CD4-positive, alpha-beta T cell treated with Interleukin-4 for 4 hours (primary cell): ENCODE data around the gene SLC10A7.
"Not testable (repeated sequence)": the region's sequence is repeated elsewhere in the genome, so short reads cannot be mapped to it uniquely, and the experiment has no call there.

Source experiments
- DNase-seq: peaks from one replicate; pipeline ENCODE4 v3.0.0-alpha.2; 2020

The SLC10A7 gene

DNA sequence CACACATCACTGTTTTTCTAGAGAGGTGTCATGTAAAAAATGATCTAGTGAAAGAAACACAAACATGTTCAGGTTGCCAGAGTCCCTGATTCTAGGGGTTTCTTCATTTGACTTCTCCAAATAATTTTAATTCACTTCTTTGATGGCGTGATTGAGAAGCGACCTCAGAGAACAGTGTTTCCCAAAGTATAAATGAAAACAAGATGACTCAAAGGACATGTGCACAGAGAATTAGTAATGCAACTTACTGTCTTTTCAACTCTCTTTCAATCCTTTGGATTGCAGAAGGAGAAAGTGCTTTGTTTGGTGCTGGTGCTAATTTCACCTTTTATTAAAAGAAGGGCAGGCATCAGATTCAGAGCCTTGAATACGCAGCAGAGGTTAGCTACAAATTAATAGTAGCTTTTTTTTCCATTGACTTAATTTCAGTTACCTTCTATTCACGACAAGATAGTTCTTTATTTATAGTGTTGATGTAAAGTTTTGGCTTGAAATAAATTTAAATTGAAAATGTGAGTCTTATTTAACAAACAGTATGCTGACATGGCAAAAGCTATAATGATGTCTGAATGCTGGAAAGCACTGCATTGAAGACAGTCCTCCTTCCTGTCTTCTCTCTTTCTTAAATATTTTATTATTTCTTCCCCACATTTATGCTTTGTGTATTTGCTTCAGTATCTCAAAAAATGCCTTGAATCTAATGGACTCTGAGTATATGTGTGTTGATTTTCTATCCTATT is 85.1 kb downstream of the SLC10A7 start:
- DNase-seq, result no peak

GRCh38 chr4:146435962-146436361 is 85.8 kb downstream of the SLC10A7 start:
- DNase-seq, result no peak

DNA sequence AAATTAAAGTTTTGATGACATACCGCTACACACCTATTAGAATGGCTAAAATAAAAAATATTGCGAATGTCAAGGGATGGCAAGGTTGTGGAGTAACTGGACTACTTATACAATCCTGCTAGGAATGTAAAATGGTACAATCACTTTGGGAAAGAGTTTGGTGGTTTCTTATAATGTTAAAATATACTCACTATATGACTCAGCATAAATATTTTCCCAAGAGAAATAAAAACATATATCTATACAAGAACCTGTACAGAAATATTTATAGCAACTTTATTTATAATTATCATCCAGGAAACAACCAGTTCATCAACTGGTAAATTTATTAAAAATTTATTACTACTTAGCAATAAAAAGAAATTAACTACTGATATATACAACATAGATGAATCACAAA is 89.7 kb downstream of the SLC10A7 start:
- DNase-seq, result no peak

GRCh38 chr4:146428298-146428697 is 93.4 kb downstream of the SLC10A7 start:
- DNase-seq, result no peak

DNA sequence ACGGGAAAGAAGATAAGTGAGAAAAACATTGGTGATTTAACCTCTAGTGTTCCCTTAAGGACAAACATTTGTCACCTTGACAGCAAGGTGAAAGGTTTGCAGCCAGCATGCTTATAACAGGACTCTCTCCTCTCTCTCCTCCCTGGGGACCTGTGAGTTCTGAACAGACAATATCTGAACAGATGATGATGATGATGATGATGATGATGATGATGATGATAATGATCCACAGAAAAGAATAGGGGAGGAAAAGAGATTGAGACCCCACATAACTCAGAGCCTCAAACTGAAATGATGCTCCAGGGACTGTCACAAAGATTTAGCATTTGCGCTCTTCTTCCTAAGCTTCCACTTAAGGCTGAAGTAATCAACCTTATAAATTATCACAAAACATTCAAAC is 103.9 kb downstream of the SLC10A7 start:
- DNase-seq, result no peak

- DNase-seq, result no peak
These were observed 105.9 kb downstream of the SLC10A7 start for GRCh38 chr4:146415829-146416228.

- no peak for DNase-seq
These were observed 114.1 kb downstream of the SLC10A7 start for GRCh38 chr4:146407669-146408084.

DNA sequence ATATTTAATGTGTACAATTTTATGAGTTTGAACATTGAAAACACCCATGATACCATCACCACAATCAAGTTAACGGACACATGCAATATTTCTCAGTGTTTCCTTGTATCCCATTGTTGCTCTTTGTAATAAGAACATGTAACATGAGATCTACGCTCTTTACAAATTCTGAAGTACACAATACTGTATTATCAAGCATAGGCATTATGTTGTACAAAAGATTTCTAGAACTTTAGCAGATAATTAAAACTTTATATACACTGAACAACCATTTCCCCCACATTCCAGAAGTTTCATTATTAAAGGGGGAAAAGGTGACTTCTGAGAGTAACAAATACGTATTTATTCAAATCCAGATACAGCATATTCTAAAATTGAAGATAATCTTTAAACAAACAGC is 114.5 kb downstream of the SLC10A7 start:
- DNase-seq, result no peak

DNA sequence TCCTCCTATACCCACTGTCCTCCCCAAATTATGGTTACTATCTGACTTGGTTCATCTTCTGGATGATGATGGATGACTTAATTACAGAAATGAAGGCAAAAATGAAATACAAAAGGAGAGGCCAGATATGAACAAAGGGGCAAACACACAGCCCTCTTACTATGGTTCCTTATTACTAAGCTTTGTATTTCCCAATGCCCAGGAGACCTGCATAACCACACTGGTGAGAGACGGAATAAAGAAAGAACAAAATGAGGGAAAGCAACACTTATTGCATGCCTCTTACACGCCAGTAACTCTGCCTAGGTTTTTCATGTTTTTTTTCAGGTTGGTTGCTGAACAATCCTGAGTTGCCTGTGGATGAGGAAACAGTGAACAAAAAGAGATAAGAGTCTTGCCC is 120.5 kb downstream of the SLC10A7 start:
- DNase-seq, result no peak

GRCh38 chr4:146398896-146399445 is 122.8 kb downstream of the SLC10A7 start:
- no peak for DNase-seq

- no peak for DNase-seq
These were observed 123.3 kb downstream of the SLC10A7 start for GRCh38 chr4:146398404-146398803.

GRCh38 chr4:146389561-146389960 is 132.2 kb downstream of the SLC10A7 start:
- DNase-seq, result no peak

GRCh38 chr4:146382194-146382593 is 139.5 kb downstream of the SLC10A7 start:
- DNase-seq, result no peak

- no peak for DNase-seq
These were observed 140.4 kb downstream of the SLC10A7 start for GRCh38 chr4:146381263-146381872.

GRCh38 chr4:146379744-146380143 is 142.0 kb downstream of the SLC10A7 start:
- no peak for DNase-seq

- DNase-seq, result no peak
These were observed 149.9 kb downstream of the SLC10A7 start for GRCh38 chr4:146371812-146372211.

DNA sequence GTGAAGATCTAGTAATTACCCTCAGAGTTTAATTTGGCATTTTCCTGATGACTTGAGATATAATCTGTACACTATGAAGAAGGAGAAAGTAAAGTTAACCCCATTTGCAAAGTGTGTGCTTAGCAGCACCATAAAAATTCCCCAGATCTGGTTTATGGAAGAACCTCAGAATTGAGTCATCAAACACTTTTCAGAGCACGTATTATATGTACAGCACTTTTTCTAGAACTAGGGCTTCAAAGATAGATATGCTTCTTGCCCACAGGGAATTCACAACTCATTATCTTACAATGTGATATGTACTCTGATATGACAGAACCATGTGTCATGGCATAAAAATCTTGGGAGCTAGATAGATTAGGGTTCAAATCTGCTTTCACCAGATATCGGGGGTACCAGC is 150.9 kb downstream of the SLC10A7 start:
- no peak for DNase-seq

DNA sequence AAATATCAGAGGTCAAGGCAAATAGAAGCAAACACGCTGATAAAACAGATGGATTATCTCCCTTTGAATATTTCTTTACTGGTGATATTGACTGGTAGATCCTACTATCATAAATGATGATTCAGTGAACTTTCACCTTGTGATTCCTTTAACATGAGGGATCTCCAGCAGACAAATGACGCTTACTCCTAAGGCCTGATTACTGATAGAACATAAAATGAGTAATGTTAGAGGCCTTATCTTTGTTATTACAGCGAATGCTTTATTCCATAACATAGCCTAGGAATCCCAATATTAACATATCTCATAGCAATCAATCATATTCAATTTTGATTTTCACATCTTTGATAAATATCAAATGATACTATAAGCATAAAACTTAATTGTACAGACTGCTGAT is 152.3 kb downstream of the SLC10A7 start:
- DNase-seq, result no peak

GRCh38 chr4:146368209-146368608 is 153.5 kb downstream of the SLC10A7 start:
- no peak for DNase-seq

- no peak for DNase-seq
These were observed 154.4 kb downstream of the SLC10A7 start for GRCh38 chr4:146367347-146367746.

DNA sequence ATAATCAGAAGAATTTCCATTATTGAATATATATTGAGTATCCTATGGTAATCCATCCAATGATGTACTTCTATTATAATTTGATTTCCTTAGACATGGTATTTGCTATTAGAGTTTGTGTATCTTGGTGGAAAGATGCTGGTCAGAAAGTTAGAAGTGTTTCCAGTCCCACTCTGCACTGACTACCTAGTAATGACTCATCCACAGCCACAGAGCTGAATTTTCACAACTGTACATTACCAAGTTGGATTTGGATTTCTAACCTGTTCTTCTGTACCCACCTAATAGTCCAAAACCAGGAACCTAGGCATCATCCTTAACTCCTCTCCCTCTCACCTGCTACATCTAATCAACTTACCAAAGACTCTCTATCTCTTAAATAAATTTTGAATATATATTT is 162.0 kb downstream of the SLC10A7 start:
- no peak for DNase-seq

- DNase-seq, result not testable (repeated sequence)
These were observed 171.6 kb downstream of the SLC10A7 start for GRCh38 chr4:146350114-146350513.

- no peak for DNase-seq
These were observed 172.4 kb downstream of the SLC10A7 start for GRCh38 chr4:146349306-146349705.

- no peak for DNase-seq
These were observed 173.9 kb downstream of the SLC10A7 start for GRCh38 chr4:146347822-146348221.

- DNase-seq, result no peak
These were observed 175.5 kb downstream of the SLC10A7 start for GRCh38 chr4:146346276-146346675.
